SK-N-SH (cell line): ENCODE measurements around the gene UBAC2. TPM values are rescaled to one million over a fixed set of nuclear protein-coding genes. Genes with fewer than 3 reads are reported as not detected.

Experiments used
- CTCF ChIA-PET: fragments of 300-600, 350-600 bp; formaldehyde crosslinking; extraction: SDS; loops from one replicate; lab custom pipeline; 2021; lab: Yijun Ruan, JAX
- POLR2A ChIA-PET: fragments of 350-600 bp; sonication (Branson Sonifier 250); formaldehyde crosslinking; extraction: SDS; loops from one replicate; lab custom pipeline; 2020; ENCODE audit warnings: antibody characterized with exemption, inconsistent platforms; lab: Yijun Ruan, JAX
- DNase-seq: peaks from one replicate; pipeline ENCODE4 v3.0.0; 2012
- H2AFZ ChIP-seq: fragments of 200-600 bp; sonication (generic); 2 replicates; pipeline ENCODE4 v1.8.1; 2016; ENCODE audit warnings: antibody characterized with exemption, mild to moderate bottlenecking, low read depth
- H3F3A ChIP-seq: fragments of 200-600 bp; sonication (generic); replicated peaks from 2 replicates; pipeline ENCODE3; 2016; ENCODE audit warnings: antibody characterized with exemption, mild to moderate bottlenecking; ENCODE audit not compliant: insufficient read depth
- H3K27ac ChIP-seq, 2 experiments: fragments of 200-500 bp in 1 of 2; fragments of 200-600 bp in 1 of 2; sonication (Bioruptor generic) in 1 of 2; sonication (generic), shearing (Covaris generic) in 1 of 2; 2 replicates each; pipeline versions ENCODE4 v1.5.1 to v1.6.1; 2014 to 2016; ENCODE audit warnings: low read depth in 2 of 2, inconsistent platforms in 1 of 2, low read length in 1 of 2, mild to moderate bottlenecking in 1 of 2, mixed read lengths in 1 of 2
- H3K27me3 ChIP-seq: fragments of 200-600 bp; sonication (generic), shearing (Covaris generic); 2 replicates; pipeline ENCODE4 v1.6.1; 2016; ENCODE audit warnings: mixed run types; ENCODE audit not compliant: insufficient read depth
- H3K36me3 ChIP-seq, 2 experiments: fragments of 200-500 bp in 1 of 2; fragments of 200-600 bp in 1 of 2; sonication (Bioruptor generic) in 1 of 2; sonication (generic) in 1 of 2; replicated peaks in 1 of 2; 2 replicates each; pipeline versions ENCODE3 to v1.5.1; 2014 to 2016; ENCODE audit warnings: low read length in 1 of 2, mild to moderate bottlenecking in 1 of 2; ENCODE audit not compliant: insufficient read depth in 2 of 2, control insufficient read depth in 1 of 2
- H3K4me1 ChIP-seq, 2 experiments: fragments of 200-500 bp in 1 of 2; fragments of 200-600 bp in 1 of 2; sonication (Bioruptor generic) in 1 of 2; sonication (generic), shearing (Covaris generic) in 1 of 2; 2 replicates each; pipeline versions ENCODE4 v1.5.1 to v1.6.1; 2014 to 2016; ENCODE audit warnings: low read depth in 1 of 2, low read length in 1 of 2, mixed run types in 1 of 2; ENCODE audit not compliant: insufficient read depth in 2 of 2, control insufficient read depth in 1 of 2
- H3K4me2 ChIP-seq: fragments of 200-600 bp; sonication (generic), shearing (Covaris generic); 2 replicates; pipeline ENCODE4 v1.6.1; 2017; ENCODE audit warnings: mixed run types
- H3K4me3 ChIP-seq, 2 experiments: fragments of 200-500 bp in 1 of 2; fragments of 200-600 bp in 1 of 2; sonication (Bioruptor generic) in 1 of 2; sonication (generic), shearing (Covaris generic) in 1 of 2; 2 replicates each; pipeline versions ENCODE4 v1.5.1 to v1.8.1; 2014 to 2016; ENCODE audit warnings: low read depth in 2 of 2, inconsistent platforms in 1 of 2, low read length in 1 of 2, mild to moderate bottlenecking in 1 of 2, mixed read lengths in 1 of 2, moderate library complexity in 1 of 2
- H3K79me2 ChIP-seq: fragments of 200-600 bp; sonication (generic); 2 replicates; pipeline ENCODE4 v1.8.1; 2017; ENCODE audit warnings: mild to moderate bottlenecking; ENCODE audit not compliant: insufficient read depth
- H3K9ac ChIP-seq: fragments of 200-600 bp; sonication (generic); 2 replicates; pipeline ENCODE4 v1.6.1; 2017; ENCODE audit warnings: mixed run types
- H3K9me2 ChIP-seq: fragments of 200-600 bp; sonication (generic); 2 replicates; pipeline ENCODE4 v1.6.1; 2017; ENCODE audit warnings: mixed run types
- H3K9me3 ChIP-seq: fragments of 200-600 bp; sonication (generic); 2 replicates; pipeline ENCODE4 v1.6.1; 2017; ENCODE audit warnings: mixed run types, mild to moderate bottlenecking, moderate library complexity
- H4K20me1 ChIP-seq: fragments of 200-600 bp; sonication (generic); 2 replicates; pipeline ENCODE4 v1.6.1; 2017; ENCODE audit warnings: mild to moderate bottlenecking, mixed run types; ENCODE audit not compliant: insufficient read depth
- ELF1 ChIP-seq: IDR thresholded peaks from 2 replicates; pipeline ENCODE4 v1.4.0; 2012
- EP300 ChIP-seq, 2 experiments: IDR thresholded peaks; 2 replicates each; pipeline versions ENCODE4 v1.4.0 to v1.6.1; 2012; ENCODE audit warnings: borderline replicate concordance in 1 of 2, low read depth in 1 of 2, low read length in 1 of 2
- EZH2phosphoT487 ChIP-seq: fragments of 200-600 bp; sonication (generic); IDR thresholded peaks from 2 replicates; pipeline ENCODE4 v1.6.1; 2017; ENCODE audit warnings: low read depth, mixed run types, mild to moderate bottlenecking, antibody characterized with exemption, moderate library complexity, borderline replicate concordance
- FOXJ3 ChIP-seq: sonication (generic); formaldehyde crosslinking; IDR thresholded peaks from 2 replicates; pipeline ENCODE4 v1.5.1; 2020; ENCODE audit warnings: mild to moderate bottlenecking, missing genetic modification reagents
- FOXM1 ChIP-seq: IDR thresholded peaks from 2 replicates; pipeline ENCODE4 v1.4.0; 2012; ENCODE audit warnings: low read depth, mild to moderate bottlenecking
- JUND ChIP-seq: IDR thresholded peaks from 2 replicates; pipeline ENCODE4 v1.4.0; 2012
- MAX ChIP-seq: IDR thresholded peaks from 2 replicates; pipeline ENCODE4 v1.4.0; 2012; ENCODE audit warnings: low read depth
- MEF2A ChIP-seq: IDR thresholded peaks from 2 replicates; pipeline ENCODE4 v1.4.0; 2012; ENCODE audit warnings: low read depth, borderline replicate concordance
- MXI1 ChIP-seq: IDR thresholded peaks from 2 replicates; pipeline ENCODE4 v1.6.1; 2012; ENCODE audit warnings: mild to moderate bottlenecking, low read depth, low read length, improper control_type of control experiment
- NRF1 ChIP-seq: IDR thresholded peaks from 2 replicates; pipeline ENCODE4 v1.6.1; 2012; ENCODE audit warnings: low read depth, mild to moderate bottlenecking, low read length
- PBX3 ChIP-seq: IDR thresholded peaks from 2 replicates; pipeline ENCODE4; 2012
- RXRA ChIP-seq: IDR thresholded peaks from 2 replicates; pipeline ENCODE4 v1.4.0; 2012; ENCODE audit warnings: low read depth, mild to moderate bottlenecking, borderline replicate concordance
- TCF12 ChIP-seq: IDR thresholded peaks from 2 replicates; pipeline ENCODE4 v1.4.0; 2012
- USF2 ChIP-seq: fragments of 150-350 bp; IDR thresholded peaks from 2 replicates; pipeline ENCODE4 v1.6.1; 2017; ENCODE audit warnings: antibody characterized with exemption, low read length, low read depth, borderline replicate concordance
- YY1 ChIP-seq: IDR thresholded peaks from 2 replicates; pipeline ENCODE4 v1.4.0; 2012; ENCODE audit warnings: low read depth, mild to moderate bottlenecking
- WGBS: methylation state at CpG from one replicate; pipeline ENCODE4 v1.1.6; 2017; ENCODE audit warnings: low lambda C conversion rate; 5-methylcytosine and 5-hydroxymethylcytosine counted together
- polyA plus RNA-seq, 3 experiments: library from polyadenylated mRNA; depleted of rRNA; stranded (reverse); fragments of >200 nt; gene quantifications; 2 replicates each; pipeline ENCODE4 v1.2.3, GENCODE V29; 2012
- TF ChIP-seq, protein P1 (sequence below): IDR thresholded peaks from 2 replicates; pipeline ENCODE4 v1.6.1; 2012; ENCODE audit warnings: mild to moderate bottlenecking, low read depth, low read length, moderate library complexity

The UBAC2 gene
- polyA plus RNA-seq, 1 of the 3 experiments (the other 2 are of a cell fraction) = 79.0 TPM

DNA sequence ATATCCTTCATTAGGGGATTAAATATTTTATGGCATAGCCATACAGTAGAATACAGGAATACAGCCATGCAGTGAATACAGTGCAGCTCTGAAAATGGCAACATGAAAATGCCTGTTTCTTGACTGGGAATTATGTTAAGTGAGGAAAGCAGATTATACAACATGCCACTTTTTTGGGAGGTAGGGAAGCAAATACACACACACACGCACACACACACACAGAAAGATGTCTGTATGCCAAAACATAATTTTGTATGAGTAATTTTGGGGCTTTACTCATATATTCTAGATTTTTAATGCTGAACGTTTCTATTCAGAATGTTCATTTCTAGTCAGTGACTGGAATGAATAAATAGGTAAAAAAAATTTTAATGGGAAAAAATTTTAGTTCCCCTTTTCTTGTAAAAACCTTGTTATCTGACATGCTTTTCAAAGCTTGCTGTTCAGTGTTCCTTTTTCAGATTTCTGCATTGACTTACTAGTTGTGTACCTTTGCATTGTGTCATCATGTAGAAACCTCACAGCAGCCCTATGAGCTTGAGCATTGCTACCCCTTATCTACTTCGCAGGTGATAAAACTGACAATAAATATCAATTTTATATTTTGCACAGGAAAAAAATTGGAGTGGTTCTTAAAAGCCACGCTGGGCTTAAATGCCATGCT, 98.7 kb downstream of the UBAC2 start:
- POLR2A ChIA-PET = no interaction called here
- H3K27ac ChIP-seq = no peak overlapping the region
- H2AFZ ChIP-seq = no peak overlapping the region

More for the DNA sequence above, 98.7 kb downstream of the UBAC2 start:
- CTCF ChIA-PET = interaction anchor here (1.0 to 2.6 kb wide), 6 partner anchors 10 to 123 kb away, joined by 3 to 9 read pairs (median 5); no protein-coding TSS in a partner anchor
- H3K9me2 ChIP-seq = no peaks in the 10 kb centered on the region
- no peak for DNase-seq
- peaks cover 5 to 11% of the 10 kb centered on the region in 2 experiments; a peak in 2 of 4 replicates for H3K4me1 ChIP-seq
- 87% methylated on average over 4 of the region's 4 CpGs for WGBS
- no peaks in the 10 kb centered on the region for H3K79me2 ChIP-seq
- no peaks in the 10 kb centered on the region for H3K27me3 ChIP-seq
- no peak overlapping the region for H3K4me2 ChIP-seq
- TF ChIP-seq MAX (no peak), YY1 (no peak), USF2 (no peak), FOXM1 (no peak), RXRA (no peak), JUND (no peak), MEF2A (no peak), EP300 (IDR thresholded peaks at IDR 0.05; ENCODE audit: borderline replicate concordance in 1 of 2, low read depth in 1 of 2, low read length in 1 of 2) (no peak), PBX3 (no peak), TCF12 (no peak), ELF1 (no peak), FOXJ3 (no peak), NRF1 (no peak), EZH2phosphoT487 (no peak), MXI1 (no peak)
- TF ChIP-seq, protein P1, sequence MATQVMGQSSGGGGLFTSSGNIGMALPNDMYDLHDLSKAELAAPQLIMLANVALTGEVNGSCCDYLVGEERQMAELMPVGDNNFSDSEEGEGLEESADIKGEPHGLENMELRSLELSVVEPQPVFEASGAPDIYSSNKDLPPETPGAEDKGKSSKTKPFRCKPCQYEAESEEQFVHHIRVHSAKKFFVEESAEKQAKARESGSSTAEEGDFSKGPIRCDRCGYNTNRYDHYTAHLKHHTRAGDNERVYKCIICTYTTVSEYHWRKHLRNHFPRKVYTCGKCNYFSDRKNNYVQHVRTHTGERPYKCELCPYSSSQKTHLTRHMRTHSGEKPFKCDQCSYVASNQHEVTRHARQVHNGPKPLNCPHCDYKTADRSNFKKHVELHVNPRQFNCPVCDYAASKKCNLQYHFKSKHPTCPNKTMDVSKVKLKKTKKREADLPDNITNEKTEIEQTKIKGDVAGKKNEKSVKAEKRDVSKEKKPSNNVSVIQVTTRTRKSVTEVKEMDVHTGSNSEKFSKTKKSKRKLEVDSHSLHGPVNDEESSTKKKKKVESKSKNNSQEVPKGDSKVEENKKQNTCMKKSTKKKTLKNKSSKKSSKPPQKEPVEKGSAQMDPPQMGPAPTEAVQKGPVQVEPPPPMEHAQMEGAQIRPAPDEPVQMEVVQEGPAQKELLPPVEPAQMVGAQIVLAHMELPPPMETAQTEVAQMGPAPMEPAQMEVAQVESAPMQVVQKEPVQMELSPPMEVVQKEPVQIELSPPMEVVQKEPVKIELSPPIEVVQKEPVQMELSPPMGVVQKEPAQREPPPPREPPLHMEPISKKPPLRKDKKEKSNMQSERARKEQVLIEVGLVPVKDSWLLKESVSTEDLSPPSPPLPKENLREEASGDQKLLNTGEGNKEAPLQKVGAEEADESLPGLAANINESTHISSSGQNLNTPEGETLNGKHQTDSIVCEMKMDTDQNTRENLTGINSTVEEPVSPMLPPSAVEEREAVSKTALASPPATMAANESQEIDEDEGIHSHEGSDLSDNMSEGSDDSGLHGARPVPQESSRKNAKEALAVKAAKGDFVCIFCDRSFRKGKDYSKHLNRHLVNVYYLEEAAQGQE = no peak
- no peak overlapping the region for H3K9ac ChIP-seq
- no peaks in the 10 kb centered on the region for H4K20me1 ChIP-seq
- H3K9me3 ChIP-seq = no peaks in the 10 kb centered on the region
- no peak overlapping the region for H3K4me3 ChIP-seq
- peaks cover 4 to 5% of the 10 kb centered on the region in 2 experiments for H3K36me3 ChIP-seq
- H3F3A ChIP-seq = no peaks in the 10 kb centered on the region
